Prostate gland (tissue), 2 donors: ENCODE measurements around the gene IFNLR1. TPM values are rescaled to one million over a fixed set of nuclear protein-coding genes. Genes with fewer than 3 reads are reported as not detected.

ENCODE experiments used
- DNase-seq: peaks from one replicate; pipeline ENCODE4 v3.0.0-alpha.2; 2019; ENCODE audit warnings: low spot score
- H3K27ac ChIP-seq, 2 donors: fragments of 200-600 bp; sonication (generic); 2 replicates each; pipeline ENCODE4 v1.5.1; 2017 to 2019
- H3K27me3 ChIP-seq: fragments of 200-600 bp; sonication (generic); replicated peaks from 2 replicates; pipeline ENCODE4 v1.5.1; 2019; ENCODE audit not compliant: insufficient read depth
- H3K36me3 ChIP-seq, 2 donors: fragments of 200-600 bp; sonication (generic); 1 replicate in 1 of 2; 2 replicates in 1 of 2; pipeline versions ENCODE4 v1.5.1 to v1.8.1; 2017 to 2019
- H3K4me1 ChIP-seq: fragments of 200-600 bp; sonication (generic); replicated peaks from 2 replicates; pipeline ENCODE4 v1.5.1; 2019
- H3K4me3 ChIP-seq, 2 donors: fragments of 200-600 bp; sonication (generic); 2 replicates each; pipeline ENCODE4 v1.5.1; 2017 to 2019
- H3K9me3 ChIP-seq: fragments of 200-600 bp; sonication (generic); 2 replicates; pipeline ENCODE4 v1.5.1; 2017
- CTCF ChIP-seq, 4 experiments: fragments of 200-600 bp in 2 of 4; fragments of 450-650 bp in 2 of 4; sonication (generic) in 2 of 4; IDR thresholded peaks; 1 replicate in 3 of 4; 2 replicates in 1 of 4; pipeline ENCODE4 v1.5.1; 2016 to 2019; ENCODE audit warnings: antibody characterized with exemption in 4 of 4, mild to moderate bottlenecking in 2 of 4, moderate library complexity in 2 of 4
- POLR2A ChIP-seq: fragments of 450-650 bp; IDR thresholded peaks from one replicate; pipeline ENCODE4 v1.6.1; 2016; ENCODE audit warnings: antibody characterized with exemption, mild to moderate bottlenecking
- POLR2AphosphoS5 ChIP-seq: sonication (generic); formaldehyde crosslinking; IDR thresholded peaks from one replicate; pipeline ENCODE4 v1.6.1; 2017; ENCODE audit warnings: antibody characterized with exemption
- WGBS: methylation state at CpG from one replicate; pipeline ENCODE4 v1.1.5; 2018; 5-methylcytosine and 5-hydroxymethylcytosine counted together
- intact Hi-C: fragments of 100-400 bp; cut with DNase I; formaldehyde crosslinking; loops from one replicate; pipeline ENCODE4 v1.14.2; 2022
- total RNA-seq, 2 donors: library from RNA; depleted of rRNA; stranded (reverse); fragments of >200 nt; gene quantifications; one replicate each; pipeline ENCODE4 v1.1.0, GENCODE V29; 2016

The IFNLR1 gene
- total RNA-seq, 2 donors from 2014 or later: 6.6 to 9.2 TPM

GRCh38 chr1:24104854-24105253 lies 82.2 kb downstream of the IFNLR1 start:
- H3K27ac ChIP-seq: no peak overlapping the region

More at GRCh38 chr1:24104854-24105253, 82.2 kb downstream of the IFNLR1 start:
- TF ChIP-seq POLR2AphosphoS5 (no peak), CTCF (IDR thresholded peaks at IDR 0.05) (no peak), POLR2A (no peak)
- H3K27me3 ChIP-seq: no peaks in the 10 kb centered on the region
- 96% methylated on average over 7 of the region's 7 CpGs for WGBS
- no peaks in the 10 kb centered on the region for H3K36me3 ChIP-seq
- DNase-seq: no peak
- H3K4me1 ChIP-seq: no peaks in the 10 kb centered on the region
- intact Hi-C loops: no loop called here
- no peaks in the 10 kb centered on the region for H3K9me3 ChIP-seq
- no peak overlapping the region for H3K4me3 ChIP-seq

Other genes starting within 250 kb of the IFNLR1 start
- gene PNRC2, start 227.5 kb downstream of the IFNLR1 start, total RNA-seq: 100 to 1,000 TPM in 1 of 2 donors, 10 to 100 TPM in 1; 86.6 to 117 TPM
- gene SRSF10, start 207.0 kb downstream of the IFNLR1 start, total RNA-seq: 10 to 100 TPM; 94.3 to 94.9 TPM
- 10 to 100 TPM in 1 of 2 donors, 1 to 10 TPM in 1; 3.3 to 28.5 TPM for gene MYOM3, start 75.2 kb downstream of the IFNLR1 start, total RNA-seq
- 1 to 10 TPM in 1 of 2 donors, under 1 TPM in 1; 0.82 to 1.0 TPM for gene IL22RA1, start 44.1 kb downstream of the IFNLR1 start, total RNA-seq
- 1 to 10 TPM; 8.1 to 8.4 TPM for gene GRHL3, start 132.1 kb upstream of the IFNLR1 start, total RNA-seq
- gene STPG1, start 226.5 kb upstream of the IFNLR1 start, total RNA-seq: 10 to 100 TPM in 1 of 2 donors, 1 to 10 TPM in 1; 9.8 to 10.8 TPM
- 100 to 1,000 TPM; 125 to 350 TPM for gene NIPAL3, start 228.5 kb upstream of the IFNLR1 start, total RNA-seq